Caki2 (cell line): ENCODE measurements around the gene AUP1. TPM values are rescaled to one million over a fixed set of nuclear protein-coding genes. Genes with fewer than 3 reads are reported as not detected.
"Not testable (repeated sequence)": the region's sequence is repeated elsewhere in the genome, so short reads cannot be mapped to it uniquely, and the experiment has no call there.

Experiments used
- DNase-seq: peaks from one replicate; pipeline ENCODE4 v3.0.0-alpha.2; 2015; ENCODE audit warnings: low read depth
- in situ Hi-C: cut with HindIII; loops from 2 replicates; pipeline ENCODE4 v1.10.0; 2016; ENCODE audit warnings: low sequenced_read_pairs, low pct_unique_long_range_greater_than_20kb, mixed read lengths
- total RNA-seq: library from RNA; depleted of rRNA; stranded (reverse); fragments of >200 nt; shearing (Covaris generic); gene quantifications from 2 replicates; pipeline ENCODE4 v1.2.3, GENCODE V29; 2014; ENCODE audit warnings: low replicate concordance; rRNA removed

AUP1 gene
- total RNA-seq = 128 and 130 TPM in 2 replicates

GRCh38 chr2:74529357-74530238 lies at the start of gene AUP1, which contains the start of gene HTRA2:
TSS of gene AUP1 (minus strand) at chr2:74529706. CDS start at chr2:74529629, 77 bp downstream.
TSS of gene HTRA2 (plus strand) at chr2:74529933. CDS start at chr2:74530007, 74 bp downstream.
- in situ Hi-C loops = no loop called here
- DNase-seq = peak; percentile 98

- DNase-seq = no peak
- in situ Hi-C loops = no loop called here
Observed at GRCh38 chr2:74578408-74578807, 48.9 kb upstream of the AUP1 start.

GRCh38 chr2:74577448-74577847 lies 47.9 kb upstream of the AUP1 start:
- in situ Hi-C loops = no loop called here
- no peak for DNase-seq

GRCh38 chr2:74576863-74577229 lies 47.3 kb upstream of the AUP1 start:
- in situ Hi-C loops = no loop called here
- DNase-seq = no peak

GRCh38 chr2:74576211-74576862 lies 46.8 kb upstream of the AUP1 start:
- no peak for DNase-seq
- in situ Hi-C loops = no loop called here

- DNase-seq = no peak
- in situ Hi-C loops = no loop called here
Observed at GRCh38 chr2:74575320-74575719, 45.8 kb upstream of the AUP1 start.

- DNase-seq = no peak
- in situ Hi-C loops = no loop called here
Observed at GRCh38 chr2:74573747-74574562, 44.4 kb upstream of the AUP1 start.

- in situ Hi-C loops = no loop called here
- no peak for DNase-seq
Observed at GRCh38 chr2:74572178-74572925, 42.8 kb upstream of the AUP1 start.

GRCh38 chr2:74571058-74571457 lies 41.6 kb upstream of the AUP1 start:
- in situ Hi-C loops = no loop called here
- no peak for DNase-seq

- in situ Hi-C loops = no loop called here
- no peak for DNase-seq
Observed at GRCh38 chr2:74569686-74570085, 40.2 kb upstream of the AUP1 start.

- DNase-seq = no peak
- in situ Hi-C loops = no loop called here
Observed at GRCh38 chr2:74567881-74568280, 38.4 kb upstream of the AUP1 start.

- DNase-seq = no peak
- in situ Hi-C loops = no loop called here
Observed at GRCh38 chr2:74566754-74567085, 37.2 kb upstream of the AUP1 start.

GRCh38 chr2:74566076-74566753 lies 36.7 kb upstream of the AUP1 start:
- no peak for DNase-seq
- in situ Hi-C loops = no loop called here

- DNase-seq = no peak
- in situ Hi-C loops = no loop called here
Observed at GRCh38 chr2:74564222-74564621, 34.7 kb upstream of the AUP1 start.

- DNase-seq = no peak
- in situ Hi-C loops = no loop called here
Observed at GRCh38 chr2:74562126-74562775, 32.7 kb upstream of the AUP1 start.

GRCh38 chr2:74561022-74561421 lies 31.5 kb upstream of the AUP1 start:
- DNase-seq, in situ Hi-C loops: not testable (repeated sequence)

- in situ Hi-C loops = no loop called here
- DNase-seq = no peak
Observed at GRCh38 chr2:74560591-74560990, 31.1 kb upstream of the AUP1 start.
